Choroid plexus epithelial cell (primary cell): ENCODE results near the gene TXLNB.

Source experiments
- DNase-seq: peaks from one replicate; pipeline ENCODE4 v3.0.0-alpha.2; 2010; ENCODE audit warnings: low read depth
- H3K4me3 ChIP-seq: 2 replicates; pipeline ENCODE4 v1.5.1; 2011; ENCODE audit warnings: low read depth, mild to moderate bottlenecking, control low read depth, low read length, moderate library complexity
- TF ChIP-seq, protein P1 (sequence below): conservative IDR thresholded peaks from 2 replicates; pipeline ENCODE4 v1.5.1; 2011; ENCODE audit warnings: low read depth, mild to moderate bottlenecking, control low read depth, inconsistent platforms, low read length, moderate library complexity

TXLNB gene

DNA sequence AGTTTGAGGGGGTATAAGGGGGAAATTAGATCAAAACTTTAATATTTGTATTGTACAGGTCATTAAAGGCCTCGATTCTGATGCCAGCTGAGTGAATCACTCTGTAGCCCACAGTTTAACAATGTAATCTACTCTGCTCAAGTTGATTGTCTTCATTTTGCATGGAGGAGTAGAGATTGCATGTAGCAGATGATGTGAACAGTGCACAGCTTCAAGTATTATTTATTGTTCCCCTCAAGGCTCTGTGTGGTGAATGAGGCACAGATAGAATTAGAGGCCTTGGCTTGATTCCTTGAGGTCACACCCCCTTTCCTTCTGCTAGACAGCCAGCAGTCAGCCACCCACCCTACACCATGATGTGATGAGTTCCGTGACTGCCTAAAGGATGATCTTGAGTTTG, 38.1 kb downstream of the TXLNB start:
- no peak for DNase-seq
- H3K4me3 ChIP-seq = no peak overlapping the region
- TF ChIP-seq, protein P1, sequence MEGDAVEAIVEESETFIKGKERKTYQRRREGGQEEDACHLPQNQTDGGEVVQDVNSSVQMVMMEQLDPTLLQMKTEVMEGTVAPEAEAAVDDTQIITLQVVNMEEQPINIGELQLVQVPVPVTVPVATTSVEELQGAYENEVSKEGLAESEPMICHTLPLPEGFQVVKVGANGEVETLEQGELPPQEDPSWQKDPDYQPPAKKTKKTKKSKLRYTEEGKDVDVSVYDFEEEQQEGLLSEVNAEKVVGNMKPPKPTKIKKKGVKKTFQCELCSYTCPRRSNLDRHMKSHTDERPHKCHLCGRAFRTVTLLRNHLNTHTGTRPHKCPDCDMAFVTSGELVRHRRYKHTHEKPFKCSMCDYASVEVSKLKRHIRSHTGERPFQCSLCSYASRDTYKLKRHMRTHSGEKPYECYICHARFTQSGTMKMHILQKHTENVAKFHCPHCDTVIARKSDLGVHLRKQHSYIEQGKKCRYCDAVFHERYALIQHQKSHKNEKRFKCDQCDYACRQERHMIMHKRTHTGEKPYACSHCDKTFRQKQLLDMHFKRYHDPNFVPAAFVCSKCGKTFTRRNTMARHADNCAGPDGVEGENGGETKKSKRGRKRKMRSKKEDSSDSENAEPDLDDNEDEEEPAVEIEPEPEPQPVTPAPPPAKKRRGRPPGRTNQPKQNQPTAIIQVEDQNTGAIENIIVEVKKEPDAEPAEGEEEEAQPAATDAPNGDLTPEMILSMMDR = no peak

DNA sequence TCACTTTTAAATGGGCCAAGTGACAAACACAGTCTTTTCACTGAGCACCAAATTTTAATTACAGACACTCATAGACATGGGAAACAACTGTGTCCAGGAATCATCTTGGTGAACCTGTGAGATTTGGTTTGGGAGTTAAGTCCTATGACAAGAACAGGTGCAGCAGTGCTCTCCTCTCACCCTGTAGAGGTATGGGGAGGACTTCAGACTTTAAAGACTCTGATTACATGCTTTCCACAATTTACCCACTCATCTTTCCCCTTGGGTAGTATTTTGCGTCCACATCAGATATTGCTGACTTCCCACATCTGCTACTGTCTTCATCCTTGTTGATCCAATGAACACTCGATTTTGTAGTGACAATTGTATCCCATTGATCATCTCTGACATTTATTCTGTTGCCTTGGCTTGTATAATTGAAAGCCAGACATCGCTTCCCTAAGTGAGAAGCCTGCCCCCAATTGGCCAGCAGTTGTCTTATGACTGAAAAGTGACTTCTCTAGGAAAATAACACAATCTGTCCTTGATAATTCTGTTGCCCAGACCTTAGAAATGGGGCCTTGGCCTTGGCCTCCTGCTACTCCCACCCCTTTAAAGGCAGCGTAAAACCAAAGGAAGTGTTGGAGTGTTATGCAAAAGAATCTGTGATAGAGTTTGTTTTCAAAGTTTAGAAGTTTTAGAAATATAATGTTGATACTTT, 40.0 kb downstream of the TXLNB start:
- TF ChIP-seq, protein P1 = no peak
- no peak overlapping the region for H3K4me3 ChIP-seq
- DNase-seq = no peak

DNA sequence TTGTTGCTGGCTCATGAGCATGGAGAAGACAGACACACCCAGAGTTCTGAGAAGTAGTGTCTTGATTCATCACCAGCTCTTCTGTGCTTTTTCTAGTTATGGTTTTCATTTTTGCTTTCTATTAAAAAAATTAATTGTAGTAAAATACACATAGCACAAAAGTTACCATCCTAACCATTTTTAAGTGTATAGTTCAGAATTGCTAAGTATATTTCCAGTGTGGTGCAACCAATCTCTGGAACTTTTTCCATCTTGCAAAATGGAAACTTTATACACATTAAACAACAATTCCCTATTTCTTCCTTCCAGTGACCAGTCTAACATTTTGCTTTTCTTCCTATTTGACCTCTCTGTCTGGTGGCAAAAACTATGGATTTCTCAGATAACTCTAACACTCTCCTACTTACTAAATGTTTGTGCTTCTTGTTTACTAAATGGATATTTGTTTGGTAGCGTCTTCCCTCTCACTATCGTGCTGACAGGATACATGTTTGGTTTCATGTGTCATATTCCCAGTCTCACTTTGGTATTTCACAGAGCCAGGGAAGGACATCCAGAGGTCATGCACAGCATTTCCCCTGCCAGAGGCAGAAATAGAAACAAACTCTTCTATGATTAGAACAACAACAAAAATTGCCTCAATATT, 40.6 kb downstream of the TXLNB start:
- no peak overlapping the region for H3K4me3 ChIP-seq
- DNase-seq = no peak
- TF ChIP-seq, protein P1 = no peak

DNA sequence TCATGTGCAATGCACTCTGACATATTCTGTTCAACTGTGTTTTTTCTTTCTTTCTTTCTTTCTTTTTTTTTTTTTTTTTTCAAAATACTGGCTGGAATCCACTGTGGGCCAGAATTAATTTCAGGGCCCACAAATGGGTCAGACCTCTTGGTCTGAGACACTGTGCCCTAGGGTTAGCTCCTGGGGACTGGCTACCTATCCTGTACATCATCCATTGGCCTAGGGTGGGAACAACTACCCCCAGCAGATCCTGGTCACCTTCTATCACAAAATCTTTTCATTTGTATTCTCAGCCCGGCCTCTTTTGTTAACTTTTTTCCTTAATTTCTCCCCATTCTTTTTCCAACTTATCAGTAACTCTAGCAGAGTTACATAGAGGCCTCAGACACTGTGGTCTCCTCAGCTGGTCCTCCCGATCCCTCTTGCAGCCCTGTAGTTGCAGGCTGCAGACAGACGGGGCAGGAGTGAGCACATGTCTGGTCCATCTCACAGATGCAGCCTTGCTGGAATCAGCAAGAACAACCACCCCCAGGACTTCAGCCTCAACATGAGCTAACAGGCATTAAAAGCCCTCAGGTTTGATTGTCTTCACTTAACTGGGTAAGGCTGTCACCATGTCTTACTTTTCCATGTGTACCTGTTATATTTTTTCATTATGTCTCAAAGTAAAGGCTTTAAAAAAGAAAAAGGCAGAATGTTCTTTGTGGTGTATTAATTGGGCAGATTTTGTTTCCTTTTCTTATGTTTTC, 41.3 kb downstream of the TXLNB start:
- TF ChIP-seq, protein P1 = peak; percentile 88
- H3K4me3 ChIP-seq = no peak overlapping the region
- peak; percentile 84 for DNase-seq

DNA sequence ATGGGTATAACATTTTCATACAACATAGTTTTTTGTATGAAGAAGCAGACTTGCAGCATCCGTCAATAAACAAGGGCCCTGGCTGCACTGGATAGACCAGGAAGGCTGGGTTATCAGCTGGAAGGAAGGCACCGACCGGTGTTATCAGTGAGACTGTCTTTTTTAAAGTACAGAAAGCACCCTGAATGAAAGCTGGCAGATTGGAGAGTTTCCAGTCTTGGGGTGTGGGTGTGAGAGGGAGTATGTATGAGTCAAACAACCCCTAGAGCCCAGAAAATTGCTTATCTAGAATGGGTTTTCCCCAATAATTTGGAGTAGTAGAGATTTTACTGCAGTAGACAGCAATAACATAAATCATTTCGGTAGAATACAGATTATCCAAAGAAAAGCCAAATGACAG, 42.4 kb downstream of the TXLNB start:
- H3K4me3 ChIP-seq = no peak overlapping the region
- TF ChIP-seq, protein P1 = no peak
- no peak for DNase-seq

- H3K4me3 ChIP-seq = no peak overlapping the region
- DNase-seq = no peak
- TF ChIP-seq, protein P1 = no peak
Observed at GRCh38 chr6:139248911-139249310, 42.9 kb downstream of the TXLNB start.

GRCh38 chr6:139247618-139248017, 44.2 kb downstream of the TXLNB start:
- TF ChIP-seq, protein P1 = no peak
- DNase-seq = no peak
- H3K4me3 ChIP-seq = no peak overlapping the region
